ENCODE results near the gene LPAR3.
A peak's percentile ranks its signal among the peaks of the same experiment; 100 is the strongest.

GRCh38 chr1:84772428-84772943 lies 120.5 kb downstream of the LPAR3 start:
- TF ChIP-seq EZH2 (IDR thresholded peaks at IDR 0.05; ENCODE audit: low read length, missing control alignments) (no peak), CTCF (conservative IDR thresholded peaks at IDR 0.05 in 1 of 2, IDR thresholded peaks at IDR 0.05 in 1 of 2; ENCODE audit: low read depth in 1 of 2, low read length in 2 of 2) (peak; percentile 93 to 96)

All from fibroblast of lung (primary cell).